Forelimb muscle (tissue), 1 donor: Measurements from ENCODE around the gene CFAP298. TPM values are rescaled to one million over a fixed set of nuclear protein-coding genes. Genes with fewer than 3 reads are reported as not detected.
"Not testable (repeated sequence)": the region's sequence is repeated elsewhere in the genome, so short reads cannot be mapped to it uniquely, and the experiment has no call there.

Experiments
- DNase-seq: peaks from one replicate; pipeline ENCODE4 v3.0.0-alpha.2; 2013; ENCODE audit warnings: low read depth
- polyA plus RNA-seq: library from polyadenylated mRNA; unstranded; fragments of 120-200 nt; gene quantifications from one replicate; pipeline ENCODE4 v1.2.1, GENCODE V29; 2013; ENCODE audit not compliant: insufficient read length

CFAP298 gene, protein sequence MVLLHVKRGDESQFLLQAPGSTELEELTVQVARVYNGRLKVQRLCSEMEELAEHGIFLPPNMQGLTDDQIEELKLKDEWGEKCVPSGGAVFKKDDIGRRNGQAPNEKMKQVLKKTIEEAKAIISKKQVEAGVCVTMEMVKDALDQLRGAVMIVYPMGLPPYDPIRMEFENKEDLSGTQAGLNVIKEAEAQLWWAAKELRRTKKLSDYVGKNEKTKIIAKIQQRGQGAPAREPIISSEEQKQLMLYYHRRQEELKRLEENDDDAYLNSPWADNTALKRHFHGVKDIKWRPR
- polyA plus RNA-seq: 24.7 TPM

DNA sequence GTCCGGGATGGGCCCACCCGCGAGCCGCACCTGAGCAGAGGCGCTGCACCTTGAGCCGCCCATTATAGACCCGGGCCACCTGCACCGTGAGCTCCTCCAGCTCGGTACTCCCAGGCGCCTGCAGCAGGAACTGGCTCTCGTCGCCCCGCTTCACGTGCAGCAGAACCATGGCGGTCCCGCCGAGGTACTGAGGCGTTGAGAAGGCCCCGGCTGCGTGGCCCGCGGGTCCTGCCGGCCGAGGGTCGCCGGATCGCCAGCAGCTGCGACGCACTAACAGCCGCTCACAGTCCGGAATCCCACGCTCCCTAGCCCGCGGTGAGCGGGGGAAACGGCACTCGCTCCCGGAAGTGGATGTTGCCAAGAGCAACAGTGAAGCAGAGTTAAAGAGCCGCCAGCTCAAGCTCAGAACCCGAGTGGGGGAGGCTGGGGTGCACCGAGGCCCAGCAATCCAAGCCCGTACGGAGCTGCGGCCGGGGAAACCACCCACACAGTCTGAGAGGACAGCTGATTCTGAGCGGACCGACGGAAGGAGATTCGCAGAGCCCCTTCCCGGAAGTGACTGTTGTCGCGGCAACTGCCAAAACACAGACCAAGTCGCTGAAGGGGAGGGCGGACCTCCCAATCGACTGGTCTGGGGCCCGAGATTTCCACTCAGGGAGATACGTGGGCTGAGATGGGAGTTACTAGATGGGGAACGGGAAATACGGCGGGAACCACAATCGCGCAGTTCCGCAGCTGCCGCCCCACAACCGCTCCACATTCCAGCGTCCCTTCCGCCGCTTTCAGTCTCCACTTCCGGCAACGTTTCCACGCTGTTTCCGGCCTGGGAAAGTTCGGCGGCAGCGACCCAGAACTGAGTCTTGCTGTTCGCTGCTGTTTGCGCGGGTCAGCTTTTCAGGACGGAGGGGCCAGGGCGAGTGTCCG is at the start of gene CFAP298:
Gene CFAP298, minus strand, starts transcription at position 303 of the 924 bp plus-strand sequence. Its CDS starts 134 bp downstream, at position 169.
- DNase-seq: peak; percentile 81

DNA sequence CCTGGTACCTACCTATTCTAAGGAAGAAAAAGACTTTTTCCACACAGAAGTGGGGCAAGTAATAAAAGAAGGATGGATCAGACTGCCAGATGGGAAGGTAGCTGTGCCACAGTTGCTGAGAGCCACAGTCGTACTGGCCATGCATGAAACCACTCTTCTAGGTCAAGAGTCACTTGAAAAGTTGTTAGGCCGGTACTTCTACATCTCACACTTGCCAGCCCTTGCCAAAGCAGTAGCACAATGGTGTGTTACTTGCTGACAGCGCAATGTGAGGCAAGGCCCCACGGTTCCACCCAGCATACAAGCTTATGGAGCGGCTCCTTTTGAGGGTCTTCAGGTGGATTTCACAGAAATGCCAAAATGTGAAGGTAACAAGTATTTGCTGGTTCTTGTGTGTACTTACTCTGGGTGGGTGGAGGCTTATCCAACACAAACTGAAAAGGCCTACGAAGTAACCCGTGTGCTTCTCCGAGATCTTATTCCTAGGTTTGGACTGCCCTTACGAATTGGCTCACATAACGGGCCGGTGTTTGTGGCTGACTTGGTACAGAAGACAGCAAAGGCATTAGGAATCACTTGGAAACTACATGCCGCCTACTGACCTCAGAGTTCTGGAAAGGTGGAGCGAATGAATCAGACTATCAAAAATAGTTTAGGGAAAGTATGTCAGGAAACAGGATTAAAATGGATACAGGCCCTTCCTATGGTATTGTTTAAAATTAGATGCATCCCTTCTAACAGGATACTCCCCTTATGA is 49.0 kb upstream of the CFAP298 start:
- not testable (repeated sequence) for DNase-seq

- no peak for DNase-seq
These were observed 46.3 kb upstream of the CFAP298 start for GRCh38 chr21:32658524-32658923.

DNA sequence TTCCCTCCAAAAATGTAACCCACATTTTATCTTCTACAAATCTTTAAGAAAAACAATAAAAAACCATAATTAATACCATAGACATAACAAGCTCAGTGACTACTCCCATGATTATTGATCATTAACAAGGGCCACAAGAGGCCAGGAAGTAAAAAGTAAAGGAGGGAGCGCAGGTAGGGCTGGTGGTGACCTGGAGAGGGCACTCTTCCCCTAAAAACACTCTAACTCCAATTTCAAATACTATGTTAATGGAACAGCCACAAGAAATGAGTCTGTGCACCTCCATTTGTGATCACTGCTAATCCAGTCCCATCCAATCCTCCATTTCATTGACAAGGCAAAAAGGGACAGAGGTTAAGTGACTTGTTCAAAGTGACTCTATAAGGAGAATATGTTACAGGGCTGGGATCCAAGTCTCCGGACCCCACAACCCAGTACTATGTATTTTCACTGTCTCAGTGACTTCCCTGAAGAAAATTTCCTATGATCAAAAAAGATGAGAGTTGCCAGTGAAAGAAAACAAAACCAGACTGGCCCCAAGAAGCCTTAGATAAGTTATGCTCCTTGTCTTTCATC is 41.2 kb upstream of the CFAP298 start:
- no peak for DNase-seq

DNA sequence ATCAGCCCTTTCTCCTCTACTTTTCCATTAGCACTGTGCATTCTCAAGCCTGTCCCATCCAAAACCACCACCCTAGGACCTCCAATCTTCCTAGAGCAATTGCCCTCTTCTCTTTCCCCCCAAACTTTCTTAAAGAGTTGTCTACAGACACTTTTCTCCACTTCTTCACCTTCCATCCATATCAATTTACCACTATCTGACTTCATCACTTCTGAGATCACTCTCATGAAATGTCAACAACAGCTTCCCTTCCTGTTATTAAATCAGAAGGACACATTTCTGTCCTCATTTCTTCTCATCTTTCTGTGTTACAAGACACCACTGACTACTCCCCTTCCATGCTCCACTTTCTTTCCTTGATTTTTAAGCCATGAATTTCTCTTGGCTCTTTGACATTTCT is 36.0 kb upstream of the CFAP298 start:
- no peak for DNase-seq

DNA sequence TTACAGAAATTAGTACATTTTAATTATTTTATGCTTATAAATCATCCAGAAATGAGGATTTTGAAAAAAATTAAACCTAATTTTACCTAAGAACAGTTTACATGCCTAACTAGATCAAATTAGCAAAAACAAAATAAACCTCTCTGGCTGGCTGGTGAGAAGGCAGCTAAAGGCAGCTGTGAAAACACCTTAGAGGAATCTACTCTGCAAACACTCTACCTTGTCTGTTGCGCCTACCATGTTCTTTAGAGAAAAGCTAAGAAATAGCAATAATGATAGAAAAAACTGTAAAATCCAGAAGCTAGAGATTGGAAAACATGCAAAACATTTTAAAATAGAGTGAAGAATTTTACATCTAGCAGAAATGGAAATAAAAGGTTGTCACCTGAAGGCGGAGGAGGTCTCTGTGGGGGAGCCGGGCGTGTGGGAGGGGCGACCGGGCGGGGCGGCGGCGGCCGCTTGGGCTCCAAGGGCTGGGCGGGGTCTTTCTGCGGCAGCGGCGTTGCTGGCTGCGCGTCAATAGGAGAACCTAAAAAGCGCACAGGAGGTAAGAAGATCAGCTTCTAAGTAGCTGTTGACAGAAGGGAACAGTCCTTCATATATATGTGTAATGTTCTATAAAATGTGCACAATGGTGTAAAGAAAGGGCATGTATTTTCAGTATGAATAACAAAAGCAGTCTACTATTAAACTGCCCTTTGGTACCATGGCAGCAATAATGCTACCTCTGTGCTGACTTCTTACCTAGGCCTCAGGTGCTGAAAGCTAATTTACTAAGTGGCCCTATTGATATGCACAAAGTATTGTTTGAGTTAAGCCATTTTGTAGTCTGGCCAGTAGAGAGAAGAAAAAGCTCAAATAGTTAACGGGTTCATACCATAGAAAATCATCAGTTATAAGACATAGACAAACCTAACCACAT is 33.3 kb upstream of the CFAP298 start:
- no peak for DNase-seq

DNA sequence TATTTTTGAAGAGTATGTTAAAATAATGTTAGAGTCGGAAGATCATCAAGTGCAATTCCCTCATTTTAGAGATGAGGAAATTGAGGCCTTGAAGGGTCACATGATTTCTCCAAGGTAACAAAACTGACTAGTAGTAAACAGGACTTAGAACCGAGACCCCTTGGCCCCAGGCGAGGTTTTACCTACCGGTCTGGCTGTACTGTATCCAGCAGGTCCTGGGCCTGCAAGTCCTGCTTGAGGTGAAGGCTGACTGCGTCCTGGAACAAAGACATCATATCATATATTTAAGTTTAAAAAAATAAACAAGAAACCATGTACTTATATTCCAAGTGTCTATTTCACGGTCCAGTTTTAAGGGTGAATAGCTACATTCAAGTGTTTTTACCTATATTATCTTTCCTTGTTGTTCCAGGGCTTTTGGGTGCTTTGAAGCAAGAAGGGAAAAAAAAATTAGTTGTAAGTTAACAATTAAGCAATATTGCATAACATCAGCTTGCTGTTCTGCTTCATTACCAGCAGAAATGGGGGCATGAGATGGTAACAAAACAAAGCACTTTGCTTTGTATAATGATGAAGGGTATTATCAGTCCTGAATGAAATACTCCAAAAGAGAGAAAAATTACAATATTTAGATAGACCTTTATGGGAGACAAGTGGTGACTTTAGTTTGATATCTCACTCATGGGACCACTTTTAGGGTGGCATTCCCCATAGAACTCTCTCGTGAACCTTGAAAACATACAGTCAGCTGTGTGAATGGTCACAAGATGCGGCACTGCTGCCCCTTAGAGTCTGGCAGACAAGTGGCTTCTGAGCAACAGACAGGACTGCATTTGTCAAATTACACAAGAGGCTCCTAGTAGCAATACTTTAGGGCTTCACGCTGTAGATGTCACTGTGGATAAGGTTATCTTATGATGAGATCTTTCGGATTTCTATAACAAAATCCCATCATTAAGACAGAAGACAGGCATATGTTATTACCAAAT is 29.8 kb upstream of the CFAP298 start:
- no peak for DNase-seq

- no peak for DNase-seq
These were observed 14.5 kb upstream of the CFAP298 start for GRCh38 chr21:32626621-32627196.

- DNase-seq: not testable (repeated sequence)
These were observed 6.0 kb upstream of the CFAP298 start for GRCh38 chr21:32618218-32618617.

GRCh38 chr21:32613436-32614043 is 1.4 kb upstream of the CFAP298 start:
- no peak for DNase-seq

DNA sequence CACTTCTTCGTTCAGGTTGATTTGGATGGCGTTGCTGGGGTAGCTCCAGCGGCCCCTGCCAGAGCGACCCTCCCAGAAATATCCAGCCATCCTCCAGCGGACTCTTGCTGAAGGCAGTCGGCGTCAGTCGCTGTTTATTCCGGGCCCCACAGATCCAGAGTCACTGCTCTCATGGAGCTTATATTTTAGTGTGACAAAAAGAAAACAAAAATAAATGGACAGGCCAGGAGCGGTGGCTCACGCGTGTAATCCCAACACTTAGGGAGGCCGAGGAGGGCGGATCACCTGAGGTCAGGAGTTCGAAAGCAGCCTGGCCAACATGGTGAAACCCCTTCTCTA is 791 bp upstream of the CFAP298 start:
- DNase-seq: no peak

DNA sequence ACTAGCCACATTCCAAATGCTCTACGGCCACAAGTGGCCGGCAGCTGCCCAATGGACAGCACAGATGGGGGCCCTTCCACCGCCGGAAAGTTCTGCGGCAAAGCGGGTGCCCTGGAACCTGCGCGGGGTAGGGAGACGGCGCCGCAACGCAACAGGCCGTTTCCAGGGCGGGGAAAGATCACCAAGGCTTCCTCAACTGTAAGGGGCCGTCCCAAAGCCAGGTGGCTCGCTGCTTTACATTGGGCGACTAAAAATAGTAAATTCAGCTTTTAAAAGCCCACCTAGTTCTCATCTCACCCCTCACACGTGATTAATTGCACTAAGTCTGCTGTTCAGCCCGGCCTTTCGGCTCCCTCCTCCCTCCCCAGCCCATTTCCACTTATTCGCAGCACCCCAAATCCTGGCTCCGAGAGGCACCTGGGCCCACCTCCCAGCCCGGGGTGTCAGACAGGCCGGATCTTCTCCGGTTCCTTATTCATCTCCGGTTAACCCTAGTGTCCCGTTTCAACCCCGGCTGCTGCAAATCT is 643 bp downstream of the CFAP298 start:
- no peak for DNase-seq

DNA sequence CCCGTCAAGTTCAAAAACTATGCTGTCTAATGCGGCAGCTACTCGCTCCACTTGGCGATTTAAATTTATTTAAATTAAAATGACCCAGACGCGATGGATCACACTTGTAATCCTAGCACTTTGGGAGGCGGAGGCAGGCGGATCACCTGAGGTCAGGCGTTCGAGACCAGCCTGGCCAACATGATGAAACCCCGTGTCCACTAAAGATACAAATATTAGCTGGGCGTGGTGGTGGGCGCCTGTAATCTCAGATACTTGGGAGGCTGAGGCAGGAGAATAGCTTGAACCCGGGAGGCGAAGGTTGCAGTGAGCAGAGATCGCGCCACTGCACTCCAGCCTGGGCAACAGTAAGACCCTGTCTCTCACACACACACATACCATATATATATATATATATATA is 1.2 kb downstream of the CFAP298 start:
- not testable (repeated sequence) for DNase-seq

- DNase-seq: no peak
These were observed 3.3 kb downstream of the CFAP298 start for GRCh38 chr21:32608851-32609250.

DNA sequence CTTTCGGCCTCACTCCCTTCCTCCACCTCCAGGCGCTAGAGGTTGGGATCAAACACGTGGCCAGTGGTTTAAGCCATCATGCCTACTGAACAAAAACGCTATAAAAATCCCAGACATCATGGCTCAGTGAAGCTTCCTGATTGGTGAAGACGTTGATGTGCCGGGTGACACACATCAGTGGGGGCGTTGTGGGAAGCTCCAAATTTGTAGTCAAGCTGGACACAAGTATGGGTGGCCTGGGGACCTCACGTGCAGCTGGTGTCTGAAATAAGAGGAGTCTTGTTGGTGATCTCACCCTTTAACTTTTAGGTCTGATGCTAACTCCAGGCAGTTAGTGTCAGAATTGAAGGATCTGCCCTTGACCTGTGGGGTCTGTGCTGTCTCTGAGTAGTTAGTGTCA is 6.7 kb downstream of the CFAP298 start:
- no peak for DNase-seq

GRCh38 chr21:32604464-32604863 is 7.7 kb downstream of the CFAP298 start:
- no peak for DNase-seq

DNA sequence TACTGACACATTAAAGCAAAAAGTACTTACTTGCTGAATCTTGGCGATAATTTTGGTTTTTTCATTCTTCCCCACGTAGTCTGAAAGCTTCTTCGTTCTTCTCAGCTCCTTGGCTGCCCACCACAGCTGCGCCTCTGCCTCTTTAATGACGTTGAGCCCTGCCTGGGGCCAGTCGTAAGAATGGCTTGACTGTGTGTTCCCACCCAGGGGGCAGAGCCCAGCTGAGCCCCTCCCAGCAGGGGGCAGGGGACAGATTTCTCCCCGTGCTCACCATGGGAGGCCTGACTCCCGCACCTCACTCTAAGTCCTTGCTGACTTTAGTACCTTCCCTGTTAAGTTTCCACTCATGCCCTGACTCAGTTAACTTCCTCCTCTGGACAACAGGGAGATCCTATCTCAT is 9.0 kb downstream of the CFAP298 start:
- DNase-seq: no peak

- no peak for DNase-seq
These were observed 10.1 kb downstream of the CFAP298 start for GRCh38 chr21:32602099-32602498.
